ENCODE data around the gene GIGYF2.

Gene GIGYF2

GRCh38 chr2:232757905-232758304 is 60.8 kb downstream of the GIGYF2 start:
- no peak for DNase-seq (ENCODE audit: low spot score)
- TF ChIP-seq, protein P1, sequence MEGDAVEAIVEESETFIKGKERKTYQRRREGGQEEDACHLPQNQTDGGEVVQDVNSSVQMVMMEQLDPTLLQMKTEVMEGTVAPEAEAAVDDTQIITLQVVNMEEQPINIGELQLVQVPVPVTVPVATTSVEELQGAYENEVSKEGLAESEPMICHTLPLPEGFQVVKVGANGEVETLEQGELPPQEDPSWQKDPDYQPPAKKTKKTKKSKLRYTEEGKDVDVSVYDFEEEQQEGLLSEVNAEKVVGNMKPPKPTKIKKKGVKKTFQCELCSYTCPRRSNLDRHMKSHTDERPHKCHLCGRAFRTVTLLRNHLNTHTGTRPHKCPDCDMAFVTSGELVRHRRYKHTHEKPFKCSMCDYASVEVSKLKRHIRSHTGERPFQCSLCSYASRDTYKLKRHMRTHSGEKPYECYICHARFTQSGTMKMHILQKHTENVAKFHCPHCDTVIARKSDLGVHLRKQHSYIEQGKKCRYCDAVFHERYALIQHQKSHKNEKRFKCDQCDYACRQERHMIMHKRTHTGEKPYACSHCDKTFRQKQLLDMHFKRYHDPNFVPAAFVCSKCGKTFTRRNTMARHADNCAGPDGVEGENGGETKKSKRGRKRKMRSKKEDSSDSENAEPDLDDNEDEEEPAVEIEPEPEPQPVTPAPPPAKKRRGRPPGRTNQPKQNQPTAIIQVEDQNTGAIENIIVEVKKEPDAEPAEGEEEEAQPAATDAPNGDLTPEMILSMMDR (IDR thresholded peaks at IDR 0.05; ENCODE audit: extremely low read depth, missing control alignments) = no peak

GRCh38 chr2:232761301-232761907 is 64.3 kb downstream of the GIGYF2 start:
- DNase-seq (ENCODE audit: low spot score) = peak; percentile 23
- TF ChIP-seq, protein P1 (IDR thresholded peaks at IDR 0.05; ENCODE audit: extremely low read depth, missing control alignments) = peak; percentile 26

GRCh38 chr2:232767866-232768265 is 70.7 kb downstream of the GIGYF2 start:
- TF ChIP-seq, protein P1 (IDR thresholded peaks at IDR 0.05; ENCODE audit: extremely low read depth, missing control alignments) = no peak
- DNase-seq (ENCODE audit: low spot score) = no peak

GRCh38 chr2:232770207-232770606 is 73.1 kb downstream of the GIGYF2 start:
- TF ChIP-seq, protein P1 (IDR thresholded peaks at IDR 0.05; ENCODE audit: extremely low read depth, missing control alignments) = no peak
- DNase-seq (ENCODE audit: low spot score) = no peak

DNA sequence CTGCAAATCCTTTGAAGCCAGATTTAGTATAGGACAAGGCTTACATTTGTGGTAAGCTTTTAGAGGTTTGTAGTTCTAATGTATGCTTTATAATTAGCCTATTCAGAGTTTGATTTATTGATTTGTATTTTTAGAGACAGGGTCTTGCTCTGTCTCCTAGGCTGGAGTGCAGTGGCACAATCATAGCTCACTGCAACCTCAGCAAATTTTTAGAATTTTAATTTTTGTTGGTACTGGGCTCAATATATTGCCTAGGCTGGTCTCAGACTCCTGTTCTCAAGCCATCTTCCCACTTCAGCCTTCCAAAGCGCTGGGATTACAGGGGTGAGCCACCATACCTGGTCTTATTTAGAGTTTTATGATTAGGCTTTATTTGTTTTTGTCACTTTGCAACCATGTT is 74.7 kb downstream of the GIGYF2 start:
- TF ChIP-seq, protein P1 (IDR thresholded peaks at IDR 0.05; ENCODE audit: extremely low read depth, missing control alignments) = no peak
- DNase-seq (ENCODE audit: low spot score) = no peak

- TF ChIP-seq, protein P1 (IDR thresholded peaks at IDR 0.05; ENCODE audit: extremely low read depth, missing control alignments) = no peak
- DNase-seq (ENCODE audit: low spot score) = peak; percentile 21
Measured at GRCh38 chr2:232772531-232772930, 75.4 kb downstream of the GIGYF2 start.

DNA sequence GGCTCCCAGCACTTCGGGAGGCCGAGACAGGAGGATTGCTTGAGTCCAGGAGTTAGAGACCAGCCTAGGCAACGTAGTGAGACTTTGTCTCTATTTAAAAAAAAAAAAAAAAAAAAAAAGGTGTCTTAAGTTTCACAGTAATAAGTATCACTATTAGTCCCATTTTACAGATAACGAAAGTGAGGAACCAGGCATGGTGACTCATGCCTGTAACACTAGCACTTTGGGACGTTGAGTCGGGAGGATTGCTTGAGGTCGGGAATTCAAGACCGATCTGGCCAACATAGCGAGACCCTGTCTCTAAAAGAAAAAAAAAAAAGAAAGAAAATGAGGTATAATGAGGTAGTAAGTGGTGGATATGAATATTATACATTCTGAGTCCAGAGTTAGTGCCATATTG is 76.7 kb downstream of the GIGYF2 start:
- TF ChIP-seq, protein P1 (IDR thresholded peaks at IDR 0.05; ENCODE audit: extremely low read depth, missing control alignments) = no peak
- DNase-seq (ENCODE audit: low spot score) = no peak
